Subcutaneous abdominal adipose tissue (tissue), 5 donors: Measurements from ENCODE around the gene LCN9.

ENCODE experiments used
- H3K27ac ChIP-seq: one replicate; pipeline ENCODE4 v1.7.0; 2013; ENCODE audit warnings: low read depth, mild to moderate bottlenecking, inconsistent platforms, low read length, moderate library complexity
- H3K27me3 ChIP-seq, 5 donors: one replicate each; pipeline ENCODE4 v1.7.0; 2013; ENCODE audit warnings: low read length in 5 of 5, inconsistent platforms in 1 of 5; ENCODE audit not compliant: control insufficient read depth in 5 of 5, insufficient read depth in 4 of 5
- H3K36me3 ChIP-seq, 5 donors: one replicate each; pipeline ENCODE4 v1.7.0; 2013; ENCODE audit warnings: low read length in 5 of 5; ENCODE audit not compliant: control insufficient read depth in 5 of 5, insufficient read depth in 5 of 5
- H3K4me1 ChIP-seq, 5 donors: one replicate each; pipeline ENCODE4 v1.7.0; 2013; ENCODE audit warnings: low read length in 5 of 5, mild to moderate bottlenecking in 3 of 5, moderate library complexity in 1 of 5; ENCODE audit not compliant: control insufficient read depth in 5 of 5, insufficient read depth in 5 of 5
- H3K4me3 ChIP-seq, 5 donors: one replicate each; pipeline ENCODE4 v1.7.0; 2013; ENCODE audit warnings: low read length in 5 of 5, low read depth in 1 of 5
- H3K9ac ChIP-seq, 5 donors: one replicate each; pipeline ENCODE4 v1.7.0; 2013; ENCODE audit warnings: low read length in 5 of 5, mild to moderate bottlenecking in 4 of 5, moderate library complexity in 3 of 5
- H3K9me3 ChIP-seq, 5 donors: one replicate each; pipeline ENCODE4 v1.7.0; 2013; ENCODE audit warnings: low read length in 5 of 5; ENCODE audit not compliant: control insufficient read depth in 5 of 5
- donor health status: healthy.
- donor health status: healthy.
- donor health status: healthy.
- donor health status: healthy.
- donor health status: healthy.

Gene LCN9

GRCh38 chr9:135715056-135715595, 52.0 kb downstream of the LCN9 start:
- Histone ChIP-seq H3K4me1 (no peaks in the 10 kb centered on the region), H3K27me3 (peaks cover 38 to 73% (median 66%) of the 10 kb centered on the region in 5 donors), H3K27ac (no peak overlapping the region), H3K9ac (no peak overlapping the region), H3K36me3 (no peaks in the 10 kb centered on the region), H3K9me3 (no peaks in the 10 kb centered on the region), H3K4me3 (no peak overlapping the region)

DNA sequence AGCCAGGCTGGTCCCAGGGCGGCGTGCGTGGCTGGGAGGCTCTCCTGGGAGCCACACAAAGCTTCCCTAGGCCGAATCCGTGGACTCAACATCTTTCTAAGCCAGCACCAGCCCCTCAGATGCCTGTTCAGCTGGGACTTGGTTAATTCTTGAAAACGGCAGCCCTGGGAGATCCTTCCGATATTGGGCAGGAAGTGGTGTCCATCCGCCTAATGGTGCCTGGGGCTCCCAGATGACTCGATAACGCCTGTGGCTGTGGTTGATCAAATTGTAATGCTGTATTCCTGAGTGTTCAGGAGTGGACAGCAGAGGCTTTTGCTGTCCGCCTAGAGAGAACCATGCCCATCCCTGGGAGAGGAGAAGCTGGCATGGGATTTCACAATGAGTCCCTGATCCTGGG, 52.9 kb downstream of the LCN9 start:
- Histone ChIP-seq H3K9me3 (no peaks in the 10 kb centered on the region), H3K27ac (no peak overlapping the region), H3K4me1 (no peaks in the 10 kb centered on the region), H3K4me3 (no peak overlapping the region), H3K36me3 (no peaks in the 10 kb centered on the region), H3K27me3 (peaks cover 41 to 78% (median 67%) of the 10 kb centered on the region in 5 donors), H3K9ac (no peak overlapping the region)
